H1 (cell line): ENCODE data around the gene NR2F1. TPM values are rescaled to one million over a fixed set of nuclear protein-coding genes. Genes with fewer than 3 reads are reported as not detected.
A peak's percentile ranks its signal among the peaks of the same experiment; 100 is the strongest.

Experiments used
- CTCF ChIA-PET: fragments of 300-600 bp; sonication (Branson Sonifier 250); formaldehyde crosslinking; loops from one replicate; lab custom pipeline; 2021; ENCODE audit not compliant: partially characterized antibody; lab: Charles Lee
- POLR2A ChIA-PET: fragments of 300-600 bp; sonication (Branson Sonifier 250); formaldehyde crosslinking; loops from one replicate; lab custom pipeline; 2021; ENCODE audit warnings: inconsistent platforms; ENCODE audit not compliant: partially characterized antibody; lab: Charles Lee
- DNase-seq, 2 experiments: peaks; one replicate each; pipeline versions ENCODE4 v3.0.0 to v3.0.0-alpha.2; 2010 to 2022; ENCODE audit warnings: low spot score in 2 of 2, low read depth in 1 of 2, mixed read lengths in 1 of 2
- FAIRE-seq: peaks from 2 replicates; lab custom pipeline; 2011; peaks lifted over from hg19 to GRCh38; lab: Jason Lieb, UNC
- H2AFZ ChIP-seq: 2 replicates; pipeline ENCODE4 v1.8.1; 2012; ENCODE audit warnings: low read length, inconsistent platforms
- H2AK5ac ChIP-seq: 2 replicates; pipeline ENCODE4 v1.6.1; 2013; ENCODE audit warnings: low read depth, low read length
- H2BK120ac ChIP-seq: replicated peaks from 2 replicates; pipeline ENCODE3; 2013; ENCODE audit warnings: low read depth, low read length, inconsistent platforms
- H2BK12ac ChIP-seq: 2 replicates; pipeline ENCODE4 v1.6.1; 2013; ENCODE audit warnings: low read depth, low read length
- H2BK15ac ChIP-seq: 2 replicates; pipeline ENCODE4 v1.6.1; 2013; ENCODE audit warnings: low read length
- H2BK20ac ChIP-seq: 2 replicates; pipeline ENCODE4 v1.6.1; 2013; ENCODE audit warnings: low read length
- H2BK5ac ChIP-seq: 2 replicates; pipeline ENCODE4 v1.6.1; 2013; ENCODE audit warnings: low read depth, low read length
- H3K14ac ChIP-seq: 2 replicates; pipeline ENCODE4 v1.6.1; 2013; ENCODE audit warnings: inconsistent platforms; ENCODE audit not compliant: insufficient read length
- H3K18ac ChIP-seq: 2 replicates; pipeline ENCODE4 v1.6.1; 2013; ENCODE audit warnings: low read length; ENCODE audit errors: extremely low read depth
- H3K23ac ChIP-seq: 2 replicates; pipeline ENCODE4 v1.6.1; 2013; ENCODE audit warnings: inconsistent platforms; ENCODE audit not compliant: insufficient read length
- H3K23me2 ChIP-seq: 2 replicates; pipeline ENCODE4 v1.6.1; 2013; ENCODE audit warnings: low read depth, low read length
- H3K27ac ChIP-seq: 2 replicates; pipeline ENCODE4 v1.6.1; 2011; ENCODE audit warnings: low read depth, low read length, inconsistent platforms
- H3K27me3 ChIP-seq, 4 experiments: replicated peaks in 1 of 4; 1 replicate in 1 of 4; 2 replicates in 3 of 4; pipeline versions ENCODE4 v1.6.1 to v1.8.1; 2011 to 2013; ENCODE audit warnings: low read length in 3 of 4, mild to moderate bottlenecking in 3 of 4, inconsistent platforms in 2 of 4, mixed read lengths in 2 of 4, moderate library complexity in 1 of 4; ENCODE audit not compliant: control insufficient read depth in 3 of 4, insufficient read depth in 3 of 4; ENCODE audit errors: extremely low read depth in 1 of 4
- H3K36me3 ChIP-seq, 4 experiments: 2 replicates each; pipeline versions ENCODE4 v1.6.1 to v1.8.1; 2011 to 2013; ENCODE audit warnings: mild to moderate bottlenecking in 4 of 4, low read length in 3 of 4, moderate library complexity in 2 of 4, control low read depth in 1 of 4, inconsistent platforms in 1 of 4; ENCODE audit not compliant: insufficient read depth in 4 of 4, control insufficient read depth in 2 of 4
- H3K4ac ChIP-seq: replicated peaks from 2 replicates; pipeline ENCODE3; 2013; ENCODE audit warnings: low read length, low read depth, mixed read lengths, inconsistent platforms; ENCODE audit not compliant: insufficient read length
- H3K4me1 ChIP-seq, 4 experiments: replicated peaks in 1 of 4; 1 replicate in 1 of 4; 2 replicates in 3 of 4; pipeline versions ENCODE4 v1.6.1 to v1.8.1; 2011 to 2013; ENCODE audit warnings: low read length in 3 of 4, inconsistent platforms in 2 of 4, mixed read lengths in 1 of 4; ENCODE audit not compliant: insufficient read depth in 4 of 4, control insufficient read depth in 3 of 4
- H3K4me2 ChIP-seq, 2 experiments: 2 replicates each; pipeline versions ENCODE4 v1.6.1 to v1.8.1; 2011 to 2013; ENCODE audit warnings: low read depth in 2 of 2, low read length in 2 of 2, control low read depth in 1 of 2, inconsistent platforms in 1 of 2, mild to moderate bottlenecking in 1 of 2; ENCODE audit not compliant: insufficient read depth in 1 of 2
- H3K4me3 ChIP-seq, 4 experiments: fragments of 200-600, 300-600 bp in 1 of 4; sonication (generic), shearing (Covaris generic), sonication (Bioruptor Twin) in 1 of 4; 2 replicates each; pipeline versions ENCODE4 v1.5.1 to v1.8.1; 2011 to 2016; ENCODE audit warnings: low read length in 4 of 4, low read depth in 3 of 4, control low read depth in 2 of 4, inconsistent platforms in 2 of 4, mild to moderate bottlenecking in 2 of 4, mixed read lengths in 1 of 4, moderate library complexity in 1 of 4; ENCODE audit not compliant: insufficient read depth in 2 of 4; ENCODE audit errors: extremely low read depth in 1 of 4
- H3K56ac ChIP-seq: replicated peaks from 2 replicates; pipeline ENCODE3; 2013; ENCODE audit warnings: low read depth, mild to moderate bottlenecking, mixed read lengths, low read length, inconsistent platforms; ENCODE audit not compliant: insufficient read length
- H3K79me1 ChIP-seq: 2 replicates; pipeline ENCODE4 v1.6.1; 2013; ENCODE audit warnings: low read depth, low read length, control low read depth
- H3K79me2 ChIP-seq, 2 experiments: 2 replicates each; pipeline versions ENCODE4 v1.6.1 to v1.8.1; 2012 to 2013; ENCODE audit warnings: low read length in 2 of 2, mild to moderate bottlenecking in 2 of 2, inconsistent platforms in 1 of 2; ENCODE audit not compliant: insufficient read depth in 2 of 2, control insufficient read depth in 1 of 2
- H3K9ac ChIP-seq, 4 experiments: replicated peaks in 1 of 4; 1 replicate in 1 of 4; 2 replicates in 3 of 4; pipeline versions ENCODE4 v1.6.1 to v1.8.1; 2011 to 2013; ENCODE audit warnings: low read depth in 3 of 4, low read length in 3 of 4, control low read depth in 2 of 4, mild to moderate bottlenecking in 2 of 4, moderate library complexity in 2 of 4, inconsistent platforms in 1 of 4; ENCODE audit errors: extremely low read depth in 1 of 4
- H3K9me3 ChIP-seq, 2 experiments: 2 replicates each; pipeline versions ENCODE4 v1.6.1 to v1.8.1; 2012 to 2013; ENCODE audit warnings: mild to moderate bottlenecking in 2 of 2, moderate library complexity in 2 of 2, control low read depth in 1 of 2, inconsistent platforms in 1 of 2, low read depth in 1 of 2, low read length in 1 of 2, mixed read lengths in 1 of 2; ENCODE audit not compliant: insufficient read depth in 2 of 2
- H4K20me1 ChIP-seq, 2 experiments: replicated peaks in 1 of 2; 2 replicates each; pipeline versions ENCODE3 to v1.8.1; 2011 to 2013; ENCODE audit warnings: inconsistent platforms in 2 of 2, low read length in 2 of 2, mild to moderate bottlenecking in 1 of 2; ENCODE audit not compliant: insufficient read depth in 2 of 2, control insufficient read depth in 1 of 2
- H4K5ac ChIP-seq: 2 replicates; pipeline ENCODE4 v1.6.1; 2013; ENCODE audit warnings: low read length, low read depth, mixed read lengths, inconsistent platforms; ENCODE audit not compliant: insufficient read length
- H4K8ac ChIP-seq: 2 replicates; pipeline ENCODE4 v1.8.0; 2013; ENCODE audit warnings: mild to moderate bottlenecking, moderate library complexity, low read length, inconsistent platforms; ENCODE audit not compliant: insufficient read depth; ENCODE audit errors: extremely low read depth
- H4K91ac ChIP-seq: replicated peaks from 2 replicates; pipeline ENCODE3; 2013; ENCODE audit warnings: low read length, mixed read lengths, inconsistent platforms; ENCODE audit not compliant: insufficient read length
- CBX8 ChIP-seq: fragments of 300-800, 300-1000 bp; sonication (generic); IDR thresholded peaks from 2 replicates; pipeline ENCODE4 v1.7.1; 2016; ENCODE audit warnings: low read depth, low read length, borderline replicate concordance
- RNF2 ChIP-seq: fragments of 200-900, 300-1000 bp; sonication (generic); IDR thresholded peaks from 2 replicates; pipeline ENCODE4 v1.7.1; 2016; ENCODE audit warnings: borderline replicate concordance, low read depth, mild to moderate bottlenecking, antibody characterized with exemption, low read length; ENCODE audit not compliant: poor library complexity, severe bottlenecking; ENCODE audit errors: missing control alignments
- SIRT6 ChIP-seq: IDR thresholded peaks from one replicate; pipeline ENCODE4 v1.7.1; 2012; ENCODE audit warnings: low read length, inconsistent platforms
- WGBS, 2 experiments: shearing (Covaris generic) in 1 of 2; methylation state at CpG; one replicate each; pipeline versions ENCODE4 v1.1.6 to v1.1.7; 2013 to 2015; ENCODE audit warnings: low lambda C conversion rate in 2 of 2, mixed read lengths in 2 of 2, inconsistent platforms in 1 of 2, low coverage in 1 of 2, missing lambda C conversion rate in 1 of 2; ENCODE audit not compliant: insufficient replicate concordance in 2 of 2, insufficient coverage in 1 of 2, insufficient read length in 1 of 2; ENCODE audit errors: extremely low coverage in 1 of 2, missing lambda C conversion rate in 1 of 2; 5-methylcytosine and 5-hydroxymethylcytosine counted together
- polyA plus RNA-seq, 7 experiments: library from polyadenylated mRNA; depleted of rRNA in 3 of 7; stranded (reverse) in 5 of 7; unstranded in 2 of 7; fragments of >200 nt in 5 of 7; fragments of 200-250 nt in 2 of 7; gene quantifications; 1 replicate in 5 of 7; 2 replicates in 1 of 7; 4 replicates in 1 of 7; pipeline versions ENCODE4 v1.2.1 to v1.2.3, GENCODE V29; 2011 to 2013; ENCODE audit warnings: missing spikeins in 2 of 7, mixed read lengths in 2 of 7
- total RNA-seq: library from RNA; stranded (reverse); fragmentation: NEBNext Ultra II Directional; extraction: Animal tissue kit (Norgen Biotek cat#: 25700); gene quantifications from 2 replicates; pipeline ENCODE4 v1.2.1, GENCODE V29; 2021

The NR2F1 gene
- total and polyA plus RNA-seq, 2 of the 8 experiments (the other 6 are each of a cell fraction or from before 2014, with no cell fraction given), result not detected

GRCh38 chr5:93574491-93575305, 8.3 kb upstream of the NR2F1 start:
- FAIRE-seq (no peak), DNase-seq (no peak)
- Histone ChIP-seq H2BK12ac (no peak overlapping the region), H4K91ac (no peak overlapping the region), H3K79me1 (no peaks in the 10 kb centered on the region), H2BK15ac (no peak overlapping the region), H3K4ac (no peak overlapping the region), H2AK5ac (no peak overlapping the region), H3K79me2 (no peaks in the 10 kb centered on the region), H3K27ac (no peak overlapping the region), H3K18ac (no peak overlapping the region), H2BK5ac (no peak overlapping the region), H3K27me3 (peaks cover 88 to 100% (median 99%) of the 10 kb centered on the region in 4 experiments), H3K9ac (no peak overlapping the region), H3K4me2 (no peak overlapping the region), H3K56ac (no peak overlapping the region), H3K23me2 (peaks cover 8% of the 10 kb centered on the region; the same call in 1 of the 2 replicates), H3K23ac (no peak overlapping the region), H4K8ac (no peak overlapping the region), H3K36me3 (no peaks in the 10 kb centered on the region), H3K4me1 (peaks cover 11 to 34% (median 21%) of the 10 kb centered on the region in 4 experiments), H2AFZ (no peak overlapping the region), H2BK20ac (no peak overlapping the region), H2BK120ac (no peak overlapping the region), H3K4me3 (no peak overlapping the region), H4K20me1 (peaks cover 10 to 27% of the 10 kb centered on the region in 2 experiments), H3K9me3 (no peaks in the 10 kb centered on the region), H3K14ac (no peak overlapping the region), H4K5ac (no peak overlapping the region)
- CTCF ChIA-PET, result interaction anchor here (0.7 to 3.5 kb wide), 5 partner anchors 17 to 689 kb away, joined by 3 to 12 read pairs (median 3); no protein-coding TSS in a partner anchor
- POLR2A ChIA-PET, result no interaction called here
- no peak for TF ChIP-seq SIRT6
- peak; percentile 86 for TF ChIP-seq RNF2
- TF ChIP-seq CBX8, result peak; percentile 73; the same call in 1 of the 2 replicates
- 21% methylated on average over 12 of the region's 12 CpGs; no CpG with 5 or more reads in 1 of the 2 experiments for WGBS, 2 experiments
